ENCODE results near the gene AQP9. TPM values are rescaled to one million over a fixed set of nuclear protein-coding genes. Genes with fewer than 3 reads are reported as not detected.

AQP9 gene
- total and polyA plus RNA-seq, 2 of the 8 experiments (the other 6 are each of a cell fraction or from before 2014, with no cell fraction given), result not detected

GRCh38 chr15:58159827-58160386 is 21.7 kb downstream of the AQP9 start:
- H3K18ac ChIP-seq (ENCODE audit: extremely low read depth, low read length), result no peak overlapping the region
- no peak overlapping the region for H3K4me2 ChIP-seq (ENCODE audit: insufficient read depth in 1 of 2, low read depth in 2 of 2, low read length in 2 of 2)
- no peaks in the 10 kb centered on the region for H3K9me3 ChIP-seq (ENCODE audit: insufficient read depth in 2 of 2, low read depth in 1 of 2, low read length in 1 of 2)
- no peak overlapping the region for H3K27ac ChIP-seq (ENCODE audit: low read depth, low read length)
- H2BK5ac ChIP-seq (ENCODE audit: low read depth, low read length), result no peak overlapping the region
- no peak overlapping the region for H4K8ac ChIP-seq (ENCODE audit: extremely low read depth, insufficient read depth, low read length)
- no peaks in the 10 kb centered on the region for H4K20me1 ChIP-seq (replicated peaks in 1 of 2; ENCODE audit: control insufficient read depth in 1 of 2, insufficient read depth in 2 of 2, low read length in 2 of 2)
- no peaks in the 10 kb centered on the region for H3K36me3 ChIP-seq (ENCODE audit: control insufficient read depth in 2 of 4, insufficient read depth in 4 of 4, low read length in 3 of 4)
- H3K79me2 ChIP-seq (ENCODE audit: control insufficient read depth in 1 of 2, insufficient read depth in 2 of 2, low read length in 2 of 2), result no peaks in the 10 kb centered on the region
- H2BK20ac ChIP-seq (ENCODE audit: low read length), result no peak overlapping the region
- no peaks in the 10 kb centered on the region for H3K4me1 ChIP-seq (replicated peaks in 1 of 4; ENCODE audit: control insufficient read depth in 3 of 4, insufficient read depth in 4 of 4, low read length in 3 of 4)
- POLR2A ChIA-PET (ENCODE audit: partially characterized antibody), result interaction anchor here (0.6 kb wide), 1 partner anchor 15 kb away, joined by 5 read pairs; no protein-coding TSS in a partner anchor
- H3K23ac ChIP-seq (ENCODE audit: insufficient read length), result no peak overlapping the region
- no peak overlapping the region for H3K14ac ChIP-seq (ENCODE audit: insufficient read length)
- H3K27me3 ChIP-seq (replicated peaks in 1 of 4; ENCODE audit: control insufficient read depth in 3 of 4, extremely low read depth in 1 of 4, insufficient read depth in 3 of 4, low read length in 3 of 4), result peaks cover 0 to 3% (median 0%) of the 10 kb centered on the region in 4 experiments; a peak in 1 of 7 replicates
- H2BK15ac ChIP-seq (ENCODE audit: low read length), result no peak overlapping the region
- TF ChIP-seq SP2 (IDR thresholded peaks at IDR 0.05; ENCODE audit: low read length) (no peak), SIN3A (conservative IDR thresholded peaks at IDR 0.05 in 1 of 2, IDR thresholded peaks at IDR 0.05 in 1 of 2; ENCODE audit: low read depth in 1 of 2, low read length in 2 of 2) (no peak), YY1 (IDR thresholded peaks at IDR 0.05; ENCODE audit: low read depth, low read length) (no peak), PHF8 (conservative IDR thresholded peaks at IDR 0.05; ENCODE audit: low read depth, low read length) (no peak), HDAC2 (IDR thresholded peaks at IDR 0.05; ENCODE audit: borderline replicate concordance in 1 of 2, low read depth in 2 of 2, low read length in 2 of 2) (no peak), E2F6 (IDR thresholded peaks at IDR 0.05) (no peak), BACH1 (IDR thresholded peaks at IDR 0.05; ENCODE audit: low read length) (no peak), RFX5 (IDR thresholded peaks at IDR 0.05; ENCODE audit: borderline replicate concordance, low read depth, low read length) (no peak), CHD1 (IDR thresholded peaks at IDR 0.05; ENCODE audit: low read depth, low read length) (no peak), RXRA (IDR thresholded peaks at IDR 0.05; ENCODE audit: insufficient read depth, low read depth, low read length) (no peak), TBP (IDR thresholded peaks at IDR 0.05; ENCODE audit: low read depth, low read length) (no peak), CBX8 (IDR thresholded peaks at IDR 0.05; ENCODE audit: borderline replicate concordance, low read depth, low read length) (no peak)
- DNase-seq (ENCODE audit: low read depth in 1 of 2, low spot score in 2 of 2) (no peak), FAIRE-seq (no peak)
- H2AK5ac ChIP-seq (ENCODE audit: low read depth, low read length), result no peak overlapping the region
- WGBS, 2 experiments (ENCODE audit: extremely low coverage in 1 of 2, insufficient coverage in 1 of 2, insufficient read length in 1 of 2, insufficient replicate concordance in 2 of 2, low coverage in 1 of 2, low lambda C conversion rate in 2 of 2, missing lambda C conversion rate in 1 of 2), result 91% methylated on average over 6 of the region's 6 CpGs; no CpG with 5 or more reads in 1 of the 2 experiments
- H2BK120ac ChIP-seq (replicated peaks; ENCODE audit: low read depth, low read length), result no peak overlapping the region
- no peak overlapping the region for H2BK12ac ChIP-seq (ENCODE audit: low read depth, low read length)
- no peak overlapping the region for H4K5ac ChIP-seq (ENCODE audit: insufficient read length, low read depth, low read length)
- no peak overlapping the region for H4K91ac ChIP-seq (replicated peaks; ENCODE audit: insufficient read length, low read length)
- H3K23me2 ChIP-seq (ENCODE audit: low read depth, low read length), result 0 out of 2 replicates have a peak, but pooled peaks cover 2% of the 10 kb centered on the region
- H3K4ac ChIP-seq (replicated peaks; ENCODE audit: insufficient read length, low read depth, low read length), result no peak overlapping the region
- H3K9ac ChIP-seq (replicated peaks in 1 of 4; ENCODE audit: extremely low read depth in 1 of 4, low read depth in 3 of 4, low read length in 3 of 4), result no peak overlapping the region
- no peak overlapping the region for H2AFZ ChIP-seq (ENCODE audit: low read length)
- no peak overlapping the region for H3K4me3 ChIP-seq (ENCODE audit: extremely low read depth in 1 of 4, insufficient read depth in 2 of 4, low read depth in 3 of 4, low read length in 4 of 4)
- CTCF ChIA-PET (ENCODE audit: partially characterized antibody), result interaction anchor here (0.8 to 1.1 kb wide), 2 partner anchors 23 to 89 kb away, joined by 3 read pairs; no protein-coding TSS in a partner anchor
- no peaks in the 10 kb centered on the region for H3K79me1 ChIP-seq (ENCODE audit: low read depth, low read length)
- H3K56ac ChIP-seq (replicated peaks; ENCODE audit: insufficient read length, low read depth, low read length), result no peak overlapping the region
